Measurements from ENCODE around the gene TIMELESS. TPM values are rescaled to one million over a fixed set of nuclear protein-coding genes. Genes with fewer than 3 reads are reported as not detected.

TIMELESS gene
- total and polyA plus RNA-seq, 10 of the 15 experiments (the other 5 are each of a cell fraction or from before 2014, with no cell fraction given) = 5.8 to 57.8 (median 31.8) TPM

DNA sequence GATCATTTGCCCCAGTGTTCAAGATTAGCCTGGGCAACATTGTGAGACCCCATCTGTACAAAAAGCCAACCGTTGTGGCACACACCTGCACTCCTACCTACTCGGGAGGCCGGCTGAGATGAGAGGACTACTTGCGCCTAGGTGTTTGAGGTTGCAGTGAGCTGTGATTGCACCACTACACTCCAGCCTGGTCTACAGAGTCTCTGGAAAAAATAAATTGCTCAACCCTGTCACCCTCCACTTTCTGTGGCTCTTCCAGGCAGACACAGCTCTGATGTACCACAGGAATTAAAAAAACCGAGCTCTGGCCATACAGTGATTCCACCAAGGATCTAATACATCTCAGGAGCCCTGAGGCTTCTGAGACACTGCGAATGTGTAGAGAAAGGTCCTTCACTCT lies 14.4 kb downstream of the TIMELESS start (continued):
- TF ChIP-seq, protein P1, sequence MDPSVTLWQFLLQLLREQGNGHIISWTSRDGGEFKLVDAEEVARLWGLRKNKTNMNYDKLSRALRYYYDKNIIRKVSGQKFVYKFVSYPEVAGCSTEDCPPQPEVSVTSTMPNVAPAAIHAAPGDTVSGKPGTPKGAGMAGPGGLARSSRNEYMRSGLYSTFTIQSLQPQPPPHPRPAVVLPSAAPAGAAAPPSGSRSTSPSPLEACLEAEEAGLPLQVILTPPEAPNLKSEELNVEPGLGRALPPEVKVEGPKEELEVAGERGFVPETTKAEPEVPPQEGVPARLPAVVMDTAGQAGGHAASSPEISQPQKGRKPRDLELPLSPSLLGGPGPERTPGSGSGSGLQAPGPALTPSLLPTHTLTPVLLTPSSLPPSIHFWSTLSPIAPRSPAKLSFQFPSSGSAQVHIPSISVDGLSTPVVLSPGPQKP (IDR thresholded peaks at IDR 0.05; ENCODE audit: low read depth, low read length) = no peak
- TF ChIP-seq MXI1 (IDR thresholded peaks at IDR 0.05; ENCODE audit: low read depth, low read length) = no peak

- intact Hi-C loops (cut with micrococcal nuclease; ENCODE audit: unreplicated experiment) = no loop called here
- DNase-seq (ENCODE audit: low read depth, low spot score) = no peak
- in situ Hi-C loops (cut with MboI) = no loop called here
- TF ChIP-seq SIX5 (IDR thresholded peaks at IDR 0.05; ENCODE audit: low read depth, low read length, severe bottlenecking) (no peak), ASH2L (IDR thresholded peaks at IDR 0.05; ENCODE audit: borderline replicate concordance, low read depth) (no peak), SUZ12 (IDR thresholded peaks at IDR 0.05; ENCODE audit: unreplicated experiment) (no peak), RAD51 (IDR thresholded peaks at IDR 0.05) (no peak), ZBTB4 (CRISPR knock-in tag; IDR thresholded peaks at IDR 0.05) (no peak), HDGF (IDR thresholded peaks at IDR 0.05) (no peak), ZSCAN29 (IDR thresholded peaks at IDR 0.05) (no peak), CBFB (IDR thresholded peaks at IDR 0.05; ENCODE audit: low read depth) (no peak), JUND (IDR thresholded peaks at IDR 0.05; ENCODE audit: low read depth, low read length) (no peak), RELA (IDR thresholded peaks at IDR 0.05; ENCODE audit: borderline replicate concordance, partially characterized antibody) (no peak), SP1 (IDR thresholded peaks at IDR 0.05; ENCODE audit: low read depth, low read length) (no peak), RFX5 (IDR thresholded peaks at IDR 0.05; ENCODE audit: low read depth, low read length) (no peak), RUNX3 (IDR thresholded peaks at IDR 0.05; ENCODE audit: low read length) (no peak)
- TF ChIP-seq, protein P2, sequence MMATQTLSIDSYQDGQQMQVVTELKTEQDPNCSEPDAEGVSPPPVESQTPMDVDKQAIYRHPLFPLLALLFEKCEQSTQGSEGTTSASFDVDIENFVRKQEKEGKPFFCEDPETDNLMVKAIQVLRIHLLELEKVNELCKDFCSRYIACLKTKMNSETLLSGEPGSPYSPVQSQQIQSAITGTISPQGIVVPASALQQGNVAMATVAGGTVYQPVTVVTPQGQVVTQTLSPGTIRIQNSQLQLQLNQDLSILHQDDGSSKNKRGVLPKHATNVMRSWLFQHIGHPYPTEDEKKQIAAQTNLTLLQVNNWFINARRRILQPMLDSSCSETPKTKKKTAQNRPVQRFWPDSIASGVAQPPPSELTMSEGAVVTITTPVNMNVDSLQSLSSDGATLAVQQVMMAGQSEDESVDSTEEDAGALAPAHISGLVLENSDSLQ (IDR thresholded peaks at IDR 0.05) = no peak
- TF ChIP-seq, protein P3, sequence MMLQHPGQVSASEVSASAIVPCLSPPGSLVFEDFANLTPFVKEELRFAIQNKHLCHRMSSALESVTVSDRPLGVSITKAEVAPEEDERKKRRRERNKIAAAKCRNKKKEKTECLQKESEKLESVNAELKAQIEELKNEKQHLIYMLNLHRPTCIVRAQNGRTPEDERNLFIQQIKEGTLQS (IDR thresholded peaks at IDR 0.05; ENCODE audit: borderline replicate concordance, extremely low read depth, low read depth, low read length) = no peak
- TF ChIP-seq, protein P4, sequence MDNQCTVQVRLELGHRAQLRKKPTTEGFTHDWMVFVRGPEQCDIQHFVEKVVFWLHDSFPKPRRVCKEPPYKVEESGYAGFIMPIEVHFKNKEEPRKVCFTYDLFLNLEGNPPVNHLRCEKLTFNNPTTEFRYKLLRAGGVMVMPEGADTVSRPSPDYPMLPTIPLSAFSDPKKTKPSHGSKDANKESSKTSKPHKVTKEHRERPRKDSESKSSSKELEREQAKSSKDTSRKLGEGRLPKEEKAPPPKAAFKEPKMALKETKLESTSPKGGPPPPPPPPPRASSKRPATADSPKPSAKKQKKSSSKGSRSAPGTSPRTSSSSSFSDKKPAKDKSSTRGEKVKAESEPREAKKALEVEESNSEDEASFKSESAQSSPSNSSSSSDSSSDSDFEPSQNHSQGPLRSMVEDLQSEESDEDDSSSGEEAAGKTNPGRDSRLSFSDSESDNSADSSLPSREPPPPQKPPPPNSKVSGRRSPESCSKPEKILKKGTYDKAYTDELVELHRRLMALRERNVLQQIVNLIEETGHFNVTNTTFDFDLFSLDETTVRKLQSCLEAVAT (IDR thresholded peaks at IDR 0.05) = no peak
Observed at GRCh38 chr12:56431850-56432249, 17.4 kb downstream of the TIMELESS start.

More at GRCh38 chr12:56431850-56432249, 17.4 kb downstream of the TIMELESS start:
- Histone ChIP-seq H2AFZ (ENCODE audit: control insufficient read depth, low read depth, low read length) (no peak overlapping the region), H3K79me2 (ENCODE audit: control insufficient read depth, insufficient read depth, low read length) (no peaks in the 10 kb centered on the region; the same call in none of the 2 replicates), H3K27me3 (replicated peaks in 1 of 2; ENCODE audit: control insufficient read depth in 2 of 2, insufficient read depth in 2 of 2, low read length in 1 of 2) (no peaks in the 10 kb centered on the region), H3K9me3 (replicated peaks; ENCODE audit: control insufficient read depth, insufficient read depth, low read length) (no peaks in the 10 kb centered on the region), H3K9ac (ENCODE audit: control insufficient read depth, insufficient read depth, low read length) (no peak overlapping the region), H3K27ac (ENCODE audit: control insufficient read depth, insufficient read depth) (no peak overlapping the region), H3K4me1 (ENCODE audit: control insufficient read depth, insufficient read depth, low read length) (no peaks in the 10 kb centered on the region), H3K4me2 (ENCODE audit: control insufficient read depth, insufficient read depth) (no peak overlapping the region), H3K36me3 (ENCODE audit: control insufficient read depth in 2 of 2, insufficient read depth in 2 of 2, low read length in 1 of 2) (peaks cover 17 to 19% of the 10 kb centered on the region in 2 experiments; a peak in 3 of 4 replicates), H3K4me3 (no peak overlapping the region), H4K20me1 (ENCODE audit: control insufficient read depth, insufficient read depth) (no peaks in the 10 kb centered on the region)
- BruUV-seq (replicated peaks) = no TSS peak
- WGBS (ENCODE audit: insufficient coverage, insufficient replicate concordance, low lambda C conversion rate, missing lambda C conversion rate) = 96% methylated on average over 3 of the region's 3 CpGs
- FAIRE-seq = no peak
- no peak for ATAC-seq
- SMC1A ChIA-PET (ENCODE audit: uncharacterized antibody, unreplicated experiment) = no interaction called here
- POLR2A ChIA-PET = interaction anchor here (1.1 kb wide), 1 partner anchor 29 kb away, joined by 3 read pairs; no protein-coding TSS in a partner anchor
- CTCF ChIA-PET = no interaction called here
- RAD21 ChIA-PET (ENCODE audit: unreplicated experiment) = no interaction called here

Data from GM12878 (cell line).